HG03520 (cell line): ENCODE results near the gene CERK.
"Not testable (repeated sequence)": the region's sequence is repeated elsewhere in the genome, so short reads cannot be mapped to it uniquely, and the experiment has no call there.

Experiments
- ATAC-seq: cut with Tn5 transposase; IDR thresholded peaks from one replicate; pipeline ENCODE4 v1.9.1; 2021; ENCODE audit warnings: mild to moderate bottlenecking, moderate library complexity; ENCODE audit not compliant: unreplicated experiment

Gene CERK

GRCh38 chr22:46650078-46650810, 87.8 kb downstream of the CERK start:
- ATAC-seq, result no peak

- no peak for ATAC-seq
Observed at GRCh38 chr22:46649141-46650077, 88.6 kb downstream of the CERK start.

GRCh38 chr22:46648225-46648820, 89.7 kb downstream of the CERK start:
- not testable (repeated sequence) for ATAC-seq

GRCh38 chr22:46646531-46647215, 91.4 kb downstream of the CERK start:
- no peak for ATAC-seq

- not testable (repeated sequence) for ATAC-seq
Observed at GRCh38 chr22:46642840-46643480, 95.1 kb downstream of the CERK start.

GRCh38 chr22:46641811-46642266, 96.2 kb downstream of the CERK start:
- no peak for ATAC-seq

GRCh38 chr22:46640293-46641055, 97.6 kb downstream of the CERK start:
- ATAC-seq, result no peak

GRCh38 chr22:46639843-46640242, 98.2 kb downstream of the CERK start:
- no peak for ATAC-seq

GRCh38 chr22:46638601-46639431, 99.2 kb downstream of the CERK start:
- no peak for ATAC-seq

GRCh38 chr22:46637711-46638600, 100.1 kb downstream of the CERK start:
- ATAC-seq, result no peak

- no peak for ATAC-seq
Observed at GRCh38 chr22:46636221-46637002, 101.6 kb downstream of the CERK start.

- no peak for ATAC-seq
Observed at GRCh38 chr22:46635756-46636155, 102.3 kb downstream of the CERK start.

- not testable (repeated sequence) for ATAC-seq
Observed at GRCh38 chr22:46634973-46635685, 102.9 kb downstream of the CERK start.
